Calu3 (cell line): ENCODE measurements around the gene SCO1. TPM values are rescaled to one million over a fixed set of nuclear protein-coding genes. Genes with fewer than 3 reads are reported as not detected.

Experiments
- BruUV-seq: library from RNA; stranded (reverse); fragments of 400-500 nt; replicated peaks from 2 replicates; lab custom pipeline; 2021; lab: Mats Ljungman, UMichigan
- CTCF ChIA-PET: fragments of 300-600 bp; sonication (Branson Sonifier 250); formaldehyde crosslinking; loops from one replicate; lab custom pipeline; 2022; ENCODE audit warnings: antibody characterized with exemption; lab: Charles Lee
- DNase-seq: peaks from one replicate; pipeline ENCODE4 v3.0.0; 2022
- H3K27ac Mint-ChIP-seq: one replicate; pipeline ENCODE4 v1.8.0; 2022; ENCODE audit warnings: mixed read lengths; ENCODE audit not compliant: unreplicated experiment
- H3K27me3 Mint-ChIP-seq: one replicate; pipeline ENCODE4 v1.8.0; 2022; ENCODE audit warnings: mixed read lengths; ENCODE audit not compliant: unreplicated experiment
- H3K36me3 Mint-ChIP-seq: one replicate; pipeline ENCODE4 v1.8.0; 2022; ENCODE audit warnings: mild to moderate bottlenecking, moderate library complexity, mixed read lengths; ENCODE audit not compliant: insufficient read depth, unreplicated experiment
- H3K4me1 Mint-ChIP-seq: one replicate; pipeline ENCODE4 v1.8.0; 2022; ENCODE audit warnings: mild to moderate bottlenecking, low read depth, mixed read lengths; ENCODE audit not compliant: unreplicated experiment
- H3K4me3 Mint-ChIP-seq: one replicate; pipeline ENCODE4 v1.8.0; 2022; ENCODE audit warnings: mild to moderate bottlenecking, low read depth, moderate library complexity, mixed read lengths; ENCODE audit not compliant: unreplicated experiment
- H3K9me3 Mint-ChIP-seq: one replicate; pipeline ENCODE4 v1.8.0; 2022; ENCODE audit warnings: low read depth, mixed read lengths; ENCODE audit not compliant: unreplicated experiment
- CTCF ChIP-seq: fragments of 200-600 bp; IDR thresholded peaks from one replicate; pipeline ENCODE4 v1.8.0; 2022; ENCODE audit warnings: antibody characterized with exemption; ENCODE audit not compliant: unreplicated experiment
- intact Hi-C: fragments of 100-400 bp; cut with micrococcal nuclease; formaldehyde crosslinking; loops from one replicate; pipeline ENCODE4 v1.10.0; 2022; ENCODE audit not compliant: unreplicated experiment
- total RNA-seq: library from RNA; stranded (reverse); gene quantifications from 2 replicates; pipeline ENCODE4 v1.2.3, GENCODE V29; 2022

Gene SCO1
- total RNA-seq, 1 experiment from 2014 or later: 27.4 TPM

GRCh38 chr17:10713318-10713717, 16.0 kb upstream of the SCO1 start:
- Mint-ChIP-seq H3K4me1 (no peaks in the 10 kb centered on the region), H3K4me3 (no peak overlapping the region), H3K9me3 (no peaks in the 10 kb centered on the region), H3K27me3 (no peaks in the 10 kb centered on the region), H3K27ac (no peak overlapping the region), H3K36me3 (no peaks in the 10 kb centered on the region)
- CTCF ChIA-PET: no interaction called here
- no peak for TF ChIP-seq CTCF
- DNase-seq: no peak
- BruUV-seq: no TSS peak
- intact Hi-C loops: no loop called here

DNA sequence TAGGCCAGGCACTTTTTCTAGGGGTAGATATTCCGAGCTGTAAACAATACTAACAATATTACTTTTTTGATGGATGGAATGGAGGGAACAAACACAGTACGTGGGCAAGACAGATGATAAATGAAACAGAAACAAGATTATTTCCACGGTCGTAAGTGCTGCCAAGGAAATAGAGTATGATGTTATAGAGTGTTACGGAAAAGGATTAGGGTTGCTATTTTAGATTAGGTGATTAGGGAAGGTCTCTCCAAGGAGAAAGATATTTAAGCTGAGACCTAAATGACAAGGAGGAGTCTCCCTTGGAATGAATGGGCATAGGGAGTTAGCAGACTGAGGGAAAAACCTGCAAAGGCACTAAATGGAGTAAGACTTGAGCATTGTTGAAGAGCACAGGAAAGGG, 8.4 kb upstream of the SCO1 start:
- Mint-ChIP-seq H3K4me1 (no peaks in the 10 kb centered on the region), H3K27ac (no peak overlapping the region)

DNA sequence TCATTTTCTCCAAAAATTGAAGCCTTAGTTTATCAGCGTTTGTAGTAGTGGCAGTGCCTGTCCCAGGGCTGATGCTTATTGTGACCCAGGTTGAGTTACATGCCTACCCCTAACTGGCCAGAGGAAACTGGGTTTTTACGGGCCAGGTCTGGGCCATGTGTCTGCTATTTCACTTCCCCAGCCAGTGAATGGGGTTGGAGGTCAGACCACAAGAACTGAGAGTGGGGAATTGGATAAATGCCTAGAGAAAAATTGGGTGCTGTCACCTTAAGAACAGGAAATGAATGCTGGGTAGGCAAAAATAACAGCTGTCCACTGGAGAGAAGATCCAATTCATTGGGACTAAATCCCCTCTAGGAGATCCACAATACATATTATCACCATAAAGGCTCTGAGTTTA, 5.2 kb upstream of the SCO1 start:
- H3K27ac Mint-ChIP-seq: no peak overlapping the region
- TF ChIP-seq CTCF: no peak
- CTCF ChIA-PET: no interaction called here
- BruUV-seq: no TSS peak
- no peaks in the 10 kb centered on the region for H3K27me3 Mint-ChIP-seq
- H3K9me3 Mint-ChIP-seq: no peaks in the 10 kb centered on the region
- DNase-seq: no peak
- H3K4me1 Mint-ChIP-seq: no peaks in the 10 kb centered on the region
- peaks cover 12% of the 10 kb centered on the region for H3K36me3 Mint-ChIP-seq
- H3K4me3 Mint-ChIP-seq: no peak overlapping the region
- intact Hi-C loops: no loop called here

More for the DNA sequence above, 8.4 kb upstream of the SCO1 start:
- no TSS peak for BruUV-seq
- intact Hi-C loops: no loop called here
- DNase-seq: no peak
- Mint-ChIP-seq H3K36me3 (no peaks in the 10 kb centered on the region), H3K4me3 (no peak overlapping the region), H3K27me3 (no peaks in the 10 kb centered on the region), H3K9me3 (no peaks in the 10 kb centered on the region)
- TF ChIP-seq CTCF: no peak
- CTCF ChIA-PET: no interaction called here

- peaks cover 28% of the 10 kb centered on the region for H3K36me3 Mint-ChIP-seq
- no peaks in the 10 kb centered on the region for H3K27me3 Mint-ChIP-seq
- no peak for TF ChIP-seq CTCF
- H3K4me1 Mint-ChIP-seq: no peaks in the 10 kb centered on the region
- no TSS peak for BruUV-seq
- intact Hi-C loops: no loop called here
- no peaks in the 10 kb centered on the region for H3K9me3 Mint-ChIP-seq
- no peak for DNase-seq
- CTCF ChIA-PET: interaction anchor here (0.7 kb wide), 1 partner anchor 823 kb away, joined by 3 read pairs; no protein-coding TSS in a partner anchor
- no peak overlapping the region for H3K4me3 Mint-ChIP-seq
- no peak overlapping the region for H3K27ac Mint-ChIP-seq
These were observed 2.5 kb upstream of the SCO1 start for GRCh38 chr17:10699856-10700255.
